IPS-NIHi7 (cell line): ENCODE results near the gene NHEJ1.

Experiments
- DNase-seq: peaks from one replicate; pipeline ENCODE4 v3.0.0; 2012; ENCODE audit warnings: mixed read lengths; ENCODE audit errors: extremely low spot score

NHEJ1 gene

GRCh38 chr2:219123356-219124135 is 37.1 kb downstream of the NHEJ1 start:
- DNase-seq: no peak

- no peak for DNase-seq
These were observed 38.2 kb downstream of the NHEJ1 start for GRCh38 chr2:219122202-219122980.

GRCh38 chr2:219120082-219120481 is 40.5 kb downstream of the NHEJ1 start:
- no peak for DNase-seq

- peak; percentile 76 for DNase-seq
These were observed 41.1 kb downstream of the NHEJ1 start for GRCh38 chr2:219119422-219120043.

GRCh38 chr2:219118504-219118903 is 42.1 kb downstream of the NHEJ1 start:
- no peak for DNase-seq

- no peak for DNase-seq
These were observed 43.6 kb downstream of the NHEJ1 start for GRCh38 chr2:219116776-219117646.

GRCh38 chr2:219112651-219113338 is 47.8 kb downstream of the NHEJ1 start:
- no peak for DNase-seq

- DNase-seq: no peak
These were observed 48.6 kb downstream of the NHEJ1 start for GRCh38 chr2:219112062-219112406.

- DNase-seq: no peak
These were observed 49.1 kb downstream of the NHEJ1 start for GRCh38 chr2:219111375-219112061.

GRCh38 chr2:219109471-219109870 is 51.1 kb downstream of the NHEJ1 start:
- DNase-seq: peak; percentile 66

- DNase-seq: no peak
These were observed 52.9 kb downstream of the NHEJ1 start for GRCh38 chr2:219107758-219108157.

GRCh38 chr2:219106251-219106650 is 54.4 kb downstream of the NHEJ1 start:
- no peak for DNase-seq

GRCh38 chr2:219104107-219105035 is 56.2 kb downstream of the NHEJ1 start:
- DNase-seq: peak; percentile 80

GRCh38 chr2:219099329-219099728 is 61.3 kb downstream of the NHEJ1 start:
- DNase-seq: no peak

- DNase-seq: no peak
These were observed 65.1 kb downstream of the NHEJ1 start for GRCh38 chr2:219095406-219095935.

GRCh38 chr2:219094171-219094570 is 66.4 kb downstream of the NHEJ1 start:
- no peak for DNase-seq

GRCh38 chr2:219090436-219091299 is 69.9 kb downstream of the NHEJ1 start:
- DNase-seq: no peak

GRCh38 chr2:219089330-219089729 is 71.3 kb downstream of the NHEJ1 start:
- no peak for DNase-seq
